Hindlimb muscle (tissue), 1 donor: ENCODE measurements around the gene ELP6. TPM values are rescaled to one million over a fixed set of nuclear protein-coding genes. Genes with fewer than 3 reads are reported as not detected.

ENCODE experiments used
- DNase-seq: peaks from one replicate; pipeline ENCODE4 v3.0.0-alpha.2; 2013
- polyA plus RNA-seq: library from polyadenylated mRNA; unstranded; fragments of 120-200 nt; gene quantifications from one replicate; pipeline ENCODE4 v1.2.1, GENCODE V29; 2013; ENCODE audit not compliant: insufficient read length

ELP6 gene, protein sequence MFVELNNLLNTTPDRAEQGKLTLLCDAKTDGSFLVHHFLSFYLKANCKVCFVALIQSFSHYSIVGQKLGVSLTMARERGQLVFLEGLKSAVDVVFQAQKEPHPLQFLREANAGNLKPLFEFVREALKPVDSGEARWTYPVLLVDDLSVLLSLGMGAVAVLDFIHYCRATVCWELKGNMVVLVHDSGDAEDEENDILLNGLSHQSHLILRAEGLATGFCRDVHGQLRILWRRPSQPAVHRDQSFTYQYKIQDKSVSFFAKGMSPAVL
- polyA plus RNA-seq: 28.1 TPM

DNA sequence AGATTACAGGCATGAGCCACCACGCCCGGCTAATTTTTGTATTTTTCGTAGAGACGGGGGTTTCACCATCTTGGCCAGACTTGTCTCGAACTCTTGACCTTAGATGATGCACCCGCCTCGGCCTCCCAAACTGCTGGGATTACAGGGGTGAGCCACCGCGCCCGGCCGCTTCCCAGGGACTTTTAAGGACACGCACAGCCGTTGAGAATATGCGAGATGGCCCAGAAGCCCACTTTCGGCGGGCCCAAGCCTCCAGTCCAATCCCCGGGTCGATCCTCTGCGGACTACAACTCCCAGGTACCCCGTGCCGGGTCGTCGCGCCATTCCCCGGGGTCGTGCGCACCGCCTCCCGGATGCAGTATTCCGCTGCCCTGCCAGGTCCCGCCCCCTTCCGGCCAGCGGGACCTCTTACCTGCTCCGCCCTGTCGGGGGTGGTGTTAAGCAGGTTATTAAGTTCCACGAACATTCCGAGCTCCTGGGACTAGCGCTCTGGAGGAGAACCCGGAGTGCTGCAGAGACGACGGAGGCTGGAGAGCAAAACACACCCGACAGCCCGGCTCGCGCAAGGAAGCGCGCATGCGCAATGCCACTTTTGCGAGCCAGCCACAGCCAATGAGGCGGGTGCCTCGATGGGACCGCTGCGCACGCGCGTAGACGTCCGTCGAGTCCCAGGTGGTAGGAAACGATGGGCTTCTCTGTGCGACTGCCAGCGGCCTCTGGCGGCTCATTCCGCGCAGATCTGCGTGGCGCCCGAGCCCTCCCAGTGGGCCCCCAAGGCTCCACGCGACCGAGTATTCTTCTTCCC lies at the start of gene ELP6:
Gene ELP6, minus strand, starts transcription at position 588 of the 805 bp plus-strand sequence. Its CDS starts 122 bp downstream, at position 466.
- DNase-seq: peak; percentile 99

- DNase-seq: no peak
Measured at GRCh38 chr3:47556351-47556750, 42.8 kb upstream of the ELP6 start.

GRCh38 chr3:47554335-47554734 lies 40.8 kb upstream of the ELP6 start:
- no peak for DNase-seq

DNA sequence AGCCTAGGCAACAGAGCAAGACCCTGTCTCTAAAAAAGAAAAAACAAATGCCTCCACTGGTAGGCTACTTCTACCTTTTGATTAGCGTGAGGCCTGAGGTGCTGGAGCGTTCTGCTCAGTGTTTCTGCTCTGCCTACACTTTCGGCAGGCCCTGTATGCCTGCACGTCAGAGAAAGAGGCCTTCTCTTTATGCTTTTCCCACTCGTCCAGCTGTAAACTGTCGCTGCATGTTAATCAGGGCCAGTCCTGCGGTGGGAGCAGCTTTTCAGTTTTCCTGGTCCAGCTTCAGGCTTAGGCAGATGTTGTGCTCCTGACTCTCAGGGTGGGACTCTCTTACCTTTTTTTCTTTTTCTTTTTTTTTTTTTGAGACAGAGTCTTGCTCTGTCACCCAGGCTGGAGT lies 39.9 kb upstream of the ELP6 start:
- DNase-seq: no peak

DNA sequence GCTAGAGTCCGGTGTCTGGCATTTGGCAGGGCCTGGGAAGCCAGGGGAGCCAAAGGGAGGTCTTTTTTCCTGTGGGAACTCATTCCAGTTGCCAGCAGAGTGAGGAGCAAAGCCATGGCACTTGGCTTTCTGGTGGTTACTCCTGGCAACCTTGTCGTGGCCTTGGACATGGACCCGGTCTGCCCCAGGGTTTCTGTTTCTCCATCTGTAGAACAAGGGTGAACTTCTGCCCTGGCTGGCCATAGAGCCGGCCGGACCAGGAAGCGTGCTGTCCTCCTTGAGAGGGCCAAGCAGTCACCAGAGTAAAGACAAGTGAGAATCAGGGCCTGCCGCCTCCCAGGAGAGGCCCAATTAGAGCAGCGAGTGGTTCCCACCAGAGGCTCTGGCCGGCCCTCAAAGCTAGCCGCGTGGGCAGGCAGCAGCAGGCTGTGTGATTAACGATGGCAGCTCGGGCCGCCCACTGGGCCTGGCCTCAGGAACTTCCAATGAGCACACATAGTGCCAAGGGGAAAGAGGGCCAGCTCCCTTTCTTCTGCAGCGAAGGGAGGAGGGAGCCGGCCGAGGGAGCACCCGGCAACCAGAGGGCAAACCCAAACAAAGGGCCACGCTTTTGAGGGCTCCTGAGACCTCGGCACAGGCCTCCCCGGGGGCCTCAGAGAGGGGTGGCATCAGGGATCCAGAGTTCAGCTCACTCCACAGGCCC lies 29.1 kb upstream of the ELP6 start:
- peak; percentile 8 for DNase-seq

- DNase-seq: no peak
Measured at GRCh38 chr3:47541583-47542108, 28.1 kb upstream of the ELP6 start.

DNA sequence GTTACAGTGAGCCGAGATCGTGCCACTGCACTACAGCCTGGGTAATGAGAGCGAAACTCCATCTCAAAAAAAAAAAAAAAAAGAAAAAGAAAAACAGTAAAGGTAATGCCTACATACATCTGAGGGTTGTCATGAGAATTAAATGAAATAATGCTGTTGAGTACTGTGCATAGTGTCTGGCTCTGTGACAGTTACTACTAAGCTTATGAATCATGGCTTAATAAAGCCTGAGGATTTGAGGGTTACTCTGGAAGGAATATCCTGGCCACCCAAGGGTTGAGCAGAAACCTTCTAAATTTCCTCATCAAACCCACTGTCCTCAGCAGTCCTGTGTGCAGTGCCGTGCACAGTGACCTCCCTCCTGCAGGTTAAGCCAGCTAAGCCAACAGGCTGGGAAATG lies 26.8 kb upstream of the ELP6 start:
- no peak for DNase-seq

GRCh38 chr3:47536967-47537366 lies 23.5 kb upstream of the ELP6 start:
- no peak for DNase-seq

DNA sequence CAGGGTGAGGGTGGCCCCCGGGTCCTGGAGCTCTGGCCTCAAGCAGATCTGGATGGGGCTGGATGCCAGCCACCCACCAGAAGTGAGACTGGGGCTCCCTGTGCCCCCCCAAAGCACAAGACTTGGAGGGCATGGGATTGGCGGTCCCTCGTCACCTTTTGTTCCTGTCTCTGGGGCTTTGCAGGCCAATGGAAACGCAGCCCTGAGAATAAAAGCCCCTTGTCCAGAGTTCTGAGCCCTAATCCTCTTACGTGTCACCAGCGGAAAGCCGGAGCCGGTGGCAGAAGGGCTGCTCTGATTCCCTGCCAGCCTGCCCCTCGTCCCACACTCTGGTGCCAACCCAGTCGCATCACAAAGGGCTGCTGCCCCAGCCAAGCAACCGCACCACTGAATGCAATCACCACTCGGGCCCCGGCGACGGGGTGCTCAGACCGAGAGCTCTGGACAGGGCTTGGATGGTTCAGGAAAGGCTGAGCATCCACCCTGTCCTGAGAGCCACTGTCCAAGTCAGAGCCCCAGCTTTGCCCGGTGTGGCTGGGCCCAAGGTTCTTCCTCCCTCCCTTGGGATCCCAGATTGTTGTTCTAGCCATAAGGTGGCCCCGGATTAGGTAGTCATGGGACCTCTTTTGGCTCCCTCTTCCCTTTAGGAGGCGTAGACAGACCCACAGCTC lies 22.8 kb upstream of the ELP6 start:
- DNase-seq: no peak

GRCh38 chr3:47533996-47534454 lies 20.5 kb upstream of the ELP6 start:
- no peak for DNase-seq

DNA sequence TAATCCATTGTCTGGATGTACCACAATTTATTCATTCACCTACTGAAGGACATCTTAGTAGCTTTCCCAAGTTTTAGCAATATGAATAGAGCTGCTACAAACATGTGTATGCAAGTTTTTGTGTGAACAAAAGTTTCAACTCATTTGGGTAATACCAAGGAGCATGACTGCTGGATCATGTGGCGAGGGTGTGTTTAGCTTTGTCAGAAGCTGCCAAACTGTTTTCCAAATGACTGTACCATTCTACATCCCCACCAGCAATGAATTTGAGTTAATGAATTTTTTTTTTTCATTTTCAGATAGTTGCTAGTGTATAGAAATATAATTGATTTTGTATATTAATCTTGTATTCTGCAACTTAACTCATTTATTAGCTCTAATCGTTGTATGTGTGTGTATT lies 20.0 kb upstream of the ELP6 start:
- no peak for DNase-seq

DNA sequence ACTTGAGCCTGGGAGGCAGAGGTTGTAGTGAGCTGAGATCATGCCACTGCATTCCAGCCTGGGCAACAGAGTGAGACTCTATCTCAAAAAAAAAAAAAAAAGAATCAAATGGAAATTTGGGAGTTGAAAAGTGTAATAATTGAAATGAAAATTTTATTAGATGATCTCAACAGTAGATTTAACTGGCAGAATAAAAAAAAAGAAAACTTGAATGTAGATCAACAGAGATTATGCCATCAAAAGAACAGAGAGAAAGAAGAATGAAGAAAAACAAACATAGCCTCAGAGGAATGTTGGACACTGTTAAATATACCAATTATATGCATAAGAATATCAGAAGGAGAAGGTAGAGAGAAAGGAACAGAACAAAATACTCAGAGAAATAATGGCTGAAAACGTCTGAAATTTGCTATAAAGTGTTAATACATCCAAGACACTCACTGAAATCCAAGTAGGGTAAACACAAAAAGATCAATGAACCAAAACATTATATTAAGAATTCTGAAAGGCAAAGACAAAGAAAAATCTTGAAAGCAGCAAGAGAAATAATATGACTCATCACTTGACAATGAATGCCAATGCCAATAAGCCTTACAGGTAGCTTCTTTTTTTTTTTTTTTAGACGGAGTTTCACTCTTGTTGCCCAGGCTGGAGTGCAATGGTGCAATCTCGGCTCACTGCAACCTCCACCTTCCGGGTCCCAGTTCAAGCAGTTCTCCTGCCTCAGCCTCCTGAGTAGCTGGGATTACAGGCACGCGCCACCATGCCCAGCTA lies 14.6 kb upstream of the ELP6 start:
- no peak for DNase-seq

- DNase-seq: no peak
Measured at GRCh38 chr3:47525617-47526016, 12.1 kb upstream of the ELP6 start.

- no peak for DNase-seq
Measured at GRCh38 chr3:47523310-47524073, 10.0 kb upstream of the ELP6 start.

GRCh38 chr3:47522082-47522987 lies 8.8 kb upstream of the ELP6 start:
- DNase-seq: peak; percentile 88

DNA sequence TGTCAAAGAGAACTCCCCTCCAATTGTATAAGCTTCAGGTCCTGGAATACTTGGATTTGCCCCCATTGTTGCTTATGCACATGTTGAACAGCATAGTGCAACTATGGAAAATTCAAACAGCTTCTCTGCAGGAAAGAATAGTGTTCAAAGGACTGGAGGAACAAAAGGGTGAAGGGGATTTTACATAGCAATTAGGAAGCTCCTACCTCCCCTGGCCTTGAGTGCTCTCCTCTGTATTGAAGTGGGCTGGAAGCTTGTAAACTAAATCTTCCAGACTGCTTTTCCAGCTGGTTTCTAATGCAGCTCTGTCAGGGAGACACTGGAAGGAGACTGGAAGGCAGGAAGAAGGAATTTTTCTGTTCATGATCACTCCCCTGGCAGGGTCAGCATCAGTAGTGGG lies 7.2 kb upstream of the ELP6 start:
- DNase-seq: no peak

- DNase-seq: no peak
Measured at GRCh38 chr3:47517937-47518336, 4.4 kb upstream of the ELP6 start.

DNA sequence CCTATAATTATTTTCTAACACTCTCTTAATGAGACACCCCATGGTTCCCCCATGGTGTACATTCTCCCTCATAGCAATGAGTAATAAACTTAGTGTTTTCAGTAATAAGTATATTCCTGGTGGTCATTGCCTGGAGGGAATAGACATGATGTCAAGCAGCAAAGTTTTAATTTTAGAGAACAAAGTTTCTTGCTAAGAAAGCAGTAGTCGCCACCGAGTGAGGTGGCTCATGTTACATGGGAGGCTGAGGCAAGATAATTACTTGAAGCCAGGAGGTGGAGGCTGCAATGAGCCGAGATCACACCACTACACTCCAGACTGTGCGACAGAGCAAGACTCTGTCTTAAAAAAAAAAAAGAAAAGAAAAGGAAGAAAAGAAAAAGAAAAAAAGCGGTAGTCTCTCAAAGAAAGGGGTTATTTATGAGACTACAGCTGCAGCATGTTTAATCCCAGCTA lies 2.4 kb upstream of the ELP6 start:
- no peak for DNase-seq

DNA sequence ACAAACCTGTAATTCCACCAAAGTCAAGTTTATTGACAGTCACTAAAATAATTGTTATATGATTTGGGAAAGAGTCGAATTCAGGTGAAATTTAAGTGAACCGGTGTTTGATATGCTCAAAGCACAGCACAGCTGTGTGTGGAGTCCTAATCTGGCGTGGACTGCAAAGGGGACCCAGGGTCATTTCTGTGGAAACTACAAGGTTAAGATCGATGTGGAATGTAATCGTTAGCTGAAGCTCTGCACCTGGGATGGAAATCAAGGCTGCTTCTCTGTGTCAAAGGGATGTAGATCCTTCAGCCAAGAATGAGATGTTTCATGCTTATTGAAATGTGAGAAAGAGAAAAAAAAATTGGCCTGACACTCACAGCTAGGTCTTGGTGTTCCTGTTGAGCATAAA lies 1.6 kb upstream of the ELP6 start:
- DNase-seq: no peak
